K562 (cell line): ENCODE results near the gene PRR29. TPM values are rescaled to one million over a fixed set of nuclear protein-coding genes. Genes with fewer than 3 reads are reported as not detected.

Source experiments
- ADNP ChIP-seq: fragments of 200-800 bp; sonication (Bioruptor generic); IDR thresholded peaks from 2 replicates; pipeline ENCODE4 v1.6.1; 2016; ENCODE audit warnings: missing genetic modification characterization, missing compliant biosample characterization
- CHD7 ChIP-seq: fragments of 200-600 bp; sonication (generic); IDR thresholded peaks from one replicate; pipeline ENCODE4 v1.6.1; 2012; ENCODE audit warnings: mild to moderate bottlenecking, low read depth, low read length, inconsistent platforms
- DLX4 ChIP-seq: fragments of 250-450 bp; sonication (Bioruptor Pico); IDR thresholded peaks from 2 replicates; pipeline ENCODE4 v1.6.1; 2021; ENCODE audit warnings: mild to moderate bottlenecking
- FOXM1 ChIP-seq, 2 experiments: fragments of 450-650 bp in 1 of 2; sonication (generic) in 1 of 2; formaldehyde crosslinking in 1 of 2; IDR thresholded peaks; 2 replicates each; pipeline versions ENCODE4 v1.6.1 to v1.9.0; 2017 to 2022; ENCODE audit warnings: low read depth in 2 of 2, mild to moderate bottlenecking in 2 of 2, missing genetic modification reagents in 1 of 2, moderate library complexity in 1 of 2
- ILK ChIP-seq: fragments of 450-650 bp; IDR thresholded peaks from 2 replicates; pipeline ENCODE4 v1.6.1; 2016; ENCODE audit warnings: missing genetic modification characterization, low read depth, mild to moderate bottlenecking, missing compliant biosample characterization, moderate library complexity, borderline replicate concordance
- MITF ChIP-seq: IDR thresholded peaks from 2 replicates; pipeline ENCODE4 v1.6.1; 2014; ENCODE audit warnings: antibody characterized with exemption
- PTRF ChIP-seq: fragments of 450-650 bp; IDR thresholded peaks from 2 replicates; pipeline ENCODE4 v1.6.1; 2016; ENCODE audit warnings: mild to moderate bottlenecking, missing genetic modification characterization, missing compliant biosample characterization
- RBM17 ChIP-seq: fragments of 200-400 bp; formaldehyde crosslinking; IDR thresholded peaks from 2 replicates; pipeline ENCODE4 v1.6.1; 2017; ENCODE audit warnings: low read depth, mild to moderate bottlenecking, low read length, borderline replicate concordance
- RCOR1 ChIP-seq, 2 experiments: IDR thresholded peaks; 2 replicates each; pipeline ENCODE4 v1.6.1; 2012; ENCODE audit warnings: low read depth in 2 of 2, low read length in 2 of 2, borderline replicate concordance in 1 of 2, improper control_type of control experiment in 1 of 2
- SRSF7 ChIP-seq: fragments of 200-400 bp; formaldehyde crosslinking; optimal IDR thresholded peaks from 2 replicates; pipeline ENCODE3; 2017; ENCODE audit warnings: mild to moderate bottlenecking, low read depth, low read length
- TAF15 ChIP-seq: fragments of 200-400 bp; formaldehyde crosslinking; IDR thresholded peaks from 2 replicates; pipeline ENCODE4 v1.6.1; 2017; ENCODE audit warnings: mild to moderate bottlenecking, low read depth, low read length, moderate library complexity
- ZNF124 ChIP-seq: sonication (generic); formaldehyde crosslinking; IDR thresholded peaks from 2 replicates; pipeline ENCODE4 v1.8.1; 2022; ENCODE audit warnings: missing genetic modification reagents
- ZNF133 ChIP-seq: fragments of 250-450 bp; sonication (Bioruptor Pico); IDR thresholded peaks from 2 replicates; pipeline ENCODE4 v1.4.0; 2020; ENCODE audit warnings: mild to moderate bottlenecking
- ZNF507 ChIP-seq: conservative IDR thresholded peaks from 2 replicates; pipeline ENCODE4 v1.6.1; 2017; ENCODE audit warnings: missing genetic modification characterization, missing compliant biosample characterization
- polyA plus RNA-seq, 8 experiments: library from polyadenylated mRNA; depleted of rRNA in 4 of 8; stranded (reverse) in 5 of 8; unstranded in 3 of 8; fragments of >200 nt; fragmentation: Nextera tagmentation in 2 of 8; fragmentation: Illumina TruSeq in 1 of 8; extraction: Ambion mirVana in 2 of 8; extraction: Trizol in 1 of 8; gene quantifications; 2 replicates each; pipeline versions ENCODE4 v1.2.1 to v1.2.3, GENCODE V29; 2011 to 2014; ENCODE audit warnings: inconsistent platforms in 1 of 8, missing spikeins in 1 of 8
- total RNA-seq, 7 experiments: library from RNA; depleted of rRNA in 6 of 7; stranded (reverse); fragments of >200 nt in 6 of 7; fragmentation: Illumina TruSeq in 2 of 7; extraction: Trizol in 2 of 7; gene quantifications; 2 replicates each; pipeline versions ENCODE4 v1.2.1 to v1.2.3, GENCODE V29; 2011 to 2021; ENCODE audit warnings: low replicate concordance in 1 of 7

Gene PRR29
- total and polyA plus RNA-seq, 9 of the 15 experiments (the other 6 are each of a cell fraction or from before 2014, with no cell fraction given), result 0.08 to 0.58 (median 0.15) TPM; not detected in 5

GRCh38 chr17:64024215-64024654 is 26.1 kb downstream of the PRR29 start (continued):
- TF ChIP-seq RCOR1 (IDR thresholded peaks at IDR 0.05; ENCODE audit: borderline replicate concordance in 1 of 2, low read depth in 2 of 2, low read length in 2 of 2) (no peak), TAF15 (no peak), ILK (tag) (no peak), FOXM1 (IDR thresholded peaks at IDR 0.05; ENCODE audit: low read depth) (peak; percentile 59; the same call in 1 of the 2 replicates), FOXM1 (CRISPR knock-in tag; IDR thresholded peaks at IDR 0.05; ENCODE audit: low read depth) (no peak), ZNF507 (tag) (no peak), RBM17 (no peak), MITF (no peak), ADNP (no peak), PTRF (tag) (no peak), ZNF133 (no peak), CHD7 (no peak), ZNF124 (CRISPR knock-in tag) (no peak), DLX4 (no peak), SRSF7 (no peak)
